Neural progenitor cell (in vitro differentiated cells): Measurements from ENCODE around the gene KRTAP4-2. TPM values are rescaled to one million over a fixed set of nuclear protein-coding genes. Genes with fewer than 3 reads are reported as not detected.
"Not testable (repeated sequence)": the region's sequence is repeated elsewhere in the genome, so short reads cannot be mapped to it uniquely, and the experiment has no call there.

ENCODE experiments used
- DNase-seq: peaks from one replicate; pipeline ENCODE4 v3.0.0-alpha.2; 2016; ENCODE audit warnings: low spot score
- H2AFZ ChIP-seq: fragments of 200-600 bp; sonication (generic); replicated peaks from 2 replicates; pipeline ENCODE4 v1.6.1; 2016; ENCODE audit warnings: antibody characterized with exemption
- H3F3A ChIP-seq: fragments of 200-600 bp; sonication (generic); 2 replicates; pipeline ENCODE4 v1.6.1; 2016; ENCODE audit warnings: antibody characterized with exemption, low read depth
- H3K27ac ChIP-seq: fragments of 200-600 bp; sonication (generic); 2 replicates; pipeline ENCODE4 v1.5.1; 2016; ENCODE audit warnings: mild to moderate bottlenecking
- H3K27me3 ChIP-seq: fragments of 200-600 bp; sonication (generic); 2 replicates; pipeline ENCODE4 v1.6.1; 2016; ENCODE audit warnings: mild to moderate bottlenecking, moderate library complexity
- H3K36me3 ChIP-seq: fragments of 200-600 bp; sonication (generic); 2 replicates; pipeline ENCODE4 v1.5.1; 2016
- H3K4me1 ChIP-seq: fragments of 200-600 bp; sonication (generic); 2 replicates; pipeline ENCODE4 v1.6.1; 2016; ENCODE audit warnings: mixed run types
- H3K4me2 ChIP-seq: fragments of 200-600 bp; sonication (generic); 2 replicates; pipeline ENCODE4 v1.6.1; 2016
- H3K4me3 ChIP-seq: fragments of 200-600 bp; sonication (generic); 2 replicates; pipeline ENCODE4 v1.5.1; 2016
- H3K79me2 ChIP-seq: fragments of 200-600 bp; sonication (generic); 2 replicates; pipeline ENCODE4 v1.6.1; 2016; ENCODE audit warnings: low read depth
- H3K9ac ChIP-seq: fragments of 200-600 bp; sonication (generic); 2 replicates; pipeline ENCODE4 v1.6.1; 2016
- H3K9me3 ChIP-seq: fragments of 200-600 bp; sonication (generic); 2 replicates; pipeline ENCODE4 v1.5.1; 2016; ENCODE audit warnings: low read depth
- H4K20me1 ChIP-seq: fragments of 200-600 bp; sonication (generic); 2 replicates; pipeline ENCODE4 v1.6.1; 2016; ENCODE audit warnings: low read depth
- H3K27ac Mint-ChIP-seq: 3 replicates; pipeline ENCODE4 v1.8.0; 2021; ENCODE audit warnings: mixed read lengths
- H3K27me3 Mint-ChIP-seq: 2 replicates; pipeline ENCODE4 v1.8.0; 2022; ENCODE audit warnings: low read depth, mild to moderate bottlenecking, inconsistent platforms, moderate library complexity, mixed read lengths; ENCODE audit not compliant: insufficient read depth
- H3K36me3 Mint-ChIP-seq: 3 replicates; pipeline ENCODE4 v1.8.0; 2021; ENCODE audit warnings: mixed read lengths
- H3K4me1 Mint-ChIP-seq: 3 replicates; pipeline ENCODE4 v1.8.0; 2021; ENCODE audit warnings: mixed read lengths
- H3K4me3 Mint-ChIP-seq: 3 replicates; pipeline ENCODE4 v1.8.0; 2021; ENCODE audit warnings: mild to moderate bottlenecking, moderate library complexity, mixed read lengths
- H3K9me3 Mint-ChIP-seq: 3 replicates; pipeline ENCODE4 v1.8.0; 2020; ENCODE audit warnings: mixed read lengths
- EZH2 ChIP-seq: fragments of 200-600 bp; sonication (generic); IDR thresholded peaks from 2 replicates; pipeline ENCODE4 v1.6.1; 2017; ENCODE audit warnings: antibody characterized with exemption, mild to moderate bottlenecking, moderate library complexity
- EZH2phosphoT487 ChIP-seq: fragments of 200-600 bp; sonication (generic); IDR thresholded peaks from 2 replicates; pipeline ENCODE4 v1.6.1; 2017; ENCODE audit warnings: antibody characterized with exemption
- total RNA-seq: library from RNA; depleted of rRNA; stranded (reverse); fragments of >200 nt; gene quantifications from 2 replicates; pipeline ENCODE4 v1.2.3, GENCODE V29; 2015; ENCODE audit warnings: low replicate concordance
- TF ChIP-seq, protein P1 (sequence below): fragments of 200-600 bp; sonication (generic); IDR thresholded peaks from 2 replicates; pipeline ENCODE4 v1.5.1; 2017; ENCODE audit warnings: antibody characterized with exemption, mild to moderate bottlenecking

Gene KRTAP4-2
- total RNA-seq, 1 donor from 2014 or later, result not detected

DNA sequence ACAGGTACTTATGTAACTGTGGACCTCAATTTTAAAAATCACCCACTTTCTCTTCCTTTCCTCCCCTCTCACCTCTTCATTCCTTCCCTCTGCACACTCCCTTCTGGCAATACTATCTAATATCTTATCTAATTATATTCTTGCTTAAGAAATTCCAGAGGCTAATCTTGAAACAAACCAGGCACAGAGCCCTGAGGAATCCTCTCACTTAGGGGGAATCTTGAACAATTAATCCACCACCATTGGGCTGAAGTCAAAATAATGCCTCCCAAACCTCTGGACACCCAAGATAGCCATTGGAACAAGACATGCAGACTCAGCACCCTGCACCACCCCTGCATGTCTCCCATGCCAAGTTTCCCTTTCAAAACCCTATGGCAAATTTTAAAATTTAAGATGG lies 36.7 kb downstream of the KRTAP4-2 start:
- Mint-ChIP-seq H3K4me1 (no peaks in the 10 kb centered on the region), H3K27me3 (peaks cover 2% of the 10 kb centered on the region), H3K36me3 (no peaks in the 10 kb centered on the region), H3K4me3 (no peak overlapping the region), H3K27ac (no peak overlapping the region), H3K9me3 (peaks cover 22% of the 10 kb centered on the region)
- H2AFZ ChIP-seq, result no peak overlapping the region
- no peaks in the 10 kb centered on the region for H3F3A ChIP-seq
- TF ChIP-seq EZH2, result no peak
- TF ChIP-seq EZH2phosphoT487, result no peak
- TF ChIP-seq, protein P1, sequence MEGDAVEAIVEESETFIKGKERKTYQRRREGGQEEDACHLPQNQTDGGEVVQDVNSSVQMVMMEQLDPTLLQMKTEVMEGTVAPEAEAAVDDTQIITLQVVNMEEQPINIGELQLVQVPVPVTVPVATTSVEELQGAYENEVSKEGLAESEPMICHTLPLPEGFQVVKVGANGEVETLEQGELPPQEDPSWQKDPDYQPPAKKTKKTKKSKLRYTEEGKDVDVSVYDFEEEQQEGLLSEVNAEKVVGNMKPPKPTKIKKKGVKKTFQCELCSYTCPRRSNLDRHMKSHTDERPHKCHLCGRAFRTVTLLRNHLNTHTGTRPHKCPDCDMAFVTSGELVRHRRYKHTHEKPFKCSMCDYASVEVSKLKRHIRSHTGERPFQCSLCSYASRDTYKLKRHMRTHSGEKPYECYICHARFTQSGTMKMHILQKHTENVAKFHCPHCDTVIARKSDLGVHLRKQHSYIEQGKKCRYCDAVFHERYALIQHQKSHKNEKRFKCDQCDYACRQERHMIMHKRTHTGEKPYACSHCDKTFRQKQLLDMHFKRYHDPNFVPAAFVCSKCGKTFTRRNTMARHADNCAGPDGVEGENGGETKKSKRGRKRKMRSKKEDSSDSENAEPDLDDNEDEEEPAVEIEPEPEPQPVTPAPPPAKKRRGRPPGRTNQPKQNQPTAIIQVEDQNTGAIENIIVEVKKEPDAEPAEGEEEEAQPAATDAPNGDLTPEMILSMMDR, result no peak
- H3K4me1 ChIP-seq, result no peaks in the 10 kb centered on the region
- H4K20me1 ChIP-seq, result no peaks in the 10 kb centered on the region
- peaks cover 10% of the 10 kb centered on the region for H3K9me3 ChIP-seq
- H3K27ac ChIP-seq, result no peak overlapping the region
- no peak overlapping the region for H3K4me3 ChIP-seq
- no peak for DNase-seq
- H3K27me3 ChIP-seq, result no peaks in the 10 kb centered on the region
- no peaks in the 10 kb centered on the region for H3K79me2 ChIP-seq
- no peak overlapping the region for H3K9ac ChIP-seq
- H3K4me2 ChIP-seq, result no peak overlapping the region
- no peaks in the 10 kb centered on the region for H3K36me3 ChIP-seq

DNA sequence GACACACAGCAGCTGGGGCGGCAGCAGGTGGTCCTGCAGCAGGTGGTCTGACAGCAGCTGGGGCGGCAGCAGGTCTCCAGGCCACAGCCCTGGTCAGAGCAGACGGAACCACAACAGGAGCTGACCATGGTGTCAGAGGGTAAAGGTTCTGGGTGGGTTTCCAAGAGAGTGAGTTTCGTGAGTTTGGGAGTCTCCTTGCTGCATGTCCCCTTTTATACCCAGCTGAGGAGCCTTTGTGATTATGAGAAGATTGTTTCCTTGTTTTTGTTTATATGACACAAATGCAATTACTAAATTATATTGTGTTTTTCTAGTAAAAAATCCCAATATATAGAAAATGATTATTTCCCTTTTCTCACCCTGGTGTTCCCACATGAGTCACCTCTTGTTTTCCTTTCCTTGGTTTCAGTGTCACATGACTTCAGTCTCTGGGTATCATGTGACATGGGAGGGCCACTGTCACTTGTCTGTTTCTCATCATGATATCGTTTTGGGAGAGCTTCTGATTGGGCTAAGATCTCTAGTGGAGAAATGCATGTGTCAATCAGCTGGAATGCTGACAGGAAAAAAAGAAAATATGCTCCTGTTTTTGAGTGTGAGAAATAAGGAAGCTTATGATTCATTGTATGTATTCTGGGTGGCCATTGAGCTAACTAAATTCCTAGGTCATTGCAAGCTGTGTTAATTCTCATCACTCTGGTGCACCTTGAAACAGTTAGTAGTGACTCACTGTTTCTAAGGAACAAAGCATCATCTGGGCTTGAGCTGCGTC lies 37.5 kb downstream of the KRTAP4-2 start, which contains the start of gene KRTAP4-6:
KRTAP4-6 (minus strand) TSS at position 185 of the 772 bp plus-strand sequence; CDS start at position 128, 57 bp downstream.
- DNase-seq, result no peak
- no peak within 1 kb of the TSS for H2AFZ ChIP-seq
- no peak within 1 kb of the TSS for H3K4me3 ChIP-seq
- Mint-ChIP-seq H3K9me3 (peaks cover 22% of the 10 kb centered on the region), H3K4me1 (no peaks in the 10 kb centered on the region), H3K27ac (no peak within 1 kb of the TSS), H3K4me3 (no peak within 1 kb of the TSS), H3K36me3 (no peaks in the 10 kb centered on the region), H3K27me3 (peaks cover 2% of the 10 kb centered on the region)
- H3K4me2 ChIP-seq, result no peak within 1 kb of the TSS
- no peaks in the 10 kb centered on the region for H3K4me1 ChIP-seq
- no peaks in the 10 kb centered on the region for H3K27me3 ChIP-seq
- H3K79me2 ChIP-seq, result no peaks in the 10 kb centered on the region
- H4K20me1 ChIP-seq, result no peaks in the 10 kb centered on the region
- no peaks in the 10 kb centered on the region for H3F3A ChIP-seq
- peaks cover 10% of the 10 kb centered on the region for H3K9me3 ChIP-seq
- no peak within 1 kb of the TSS for H3K9ac ChIP-seq
- H3K36me3 ChIP-seq, result no peaks in the 10 kb centered on the region
- TF ChIP-seq EZH2 (no peak), EZH2phosphoT487 (no peak)
- TF ChIP-seq, protein P1, result no peak
- no peak within 1 kb of the TSS for H3K27ac ChIP-seq

DNA sequence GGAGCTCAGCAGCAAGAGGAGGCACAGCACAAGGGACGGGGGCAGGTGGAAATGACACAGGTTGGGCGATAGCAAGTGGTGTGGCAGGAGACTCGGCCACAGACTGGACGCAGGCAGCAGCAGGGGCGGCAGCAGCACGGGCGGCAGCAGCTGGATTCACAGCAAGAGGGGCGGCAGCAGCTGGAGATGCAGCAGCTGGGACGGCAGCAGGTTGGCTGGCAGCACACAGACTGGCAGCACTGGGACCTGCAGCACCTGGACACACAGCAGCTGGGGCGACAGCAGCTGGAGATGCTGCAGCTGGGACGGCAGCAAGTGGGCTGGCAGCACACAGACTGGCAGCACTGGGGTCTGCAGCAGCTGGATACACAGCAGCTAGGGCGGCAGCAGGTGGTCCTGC lies 38.2 kb downstream of the KRTAP4-2 start:
- not testable (repeated sequence) for H3K4me3 Mint-ChIP-seq, DNase-seq, H3K27me3 ChIP-seq, H3K27ac ChIP-seq, H3K4me1 Mint-ChIP-seq, H3K36me3 ChIP-seq, H3K36me3 Mint-ChIP-seq, H3K9ac ChIP-seq, H3K27ac Mint-ChIP-seq, H4K20me1 ChIP-seq, H3F3A ChIP-seq, H3K79me2 ChIP-seq, H3K4me3 ChIP-seq, H3K4me2 ChIP-seq, H2AFZ ChIP-seq, H3K4me1 ChIP-seq, H3K27me3 Mint-ChIP-seq
- H3K9me3 Mint-ChIP-seq, result peaks cover 22% of the 10 kb centered on the region
- peaks cover 10% of the 10 kb centered on the region for H3K9me3 ChIP-seq
